ENCODE data around the gene TMEM150A. TPM values are rescaled to one million over a fixed set of nuclear protein-coding genes. Genes with fewer than 3 reads are reported as not detected.

The TMEM150A gene
- total and polyA plus RNA-seq, 2 donors from 2014 or later = 23.1 to 61.2 TPM

GRCh38 chr2:85588236-85588635 lies 14.3 kb downstream of the TMEM150A start:
- H3K4me3 ChIP-seq (ENCODE audit: low read length in 3 of 3) = no peak overlapping the region
- H3K4me1 ChIP-seq (ENCODE audit: control insufficient read depth in 2 of 3, insufficient read depth in 2 of 3, low read depth in 1 of 3, low read length in 3 of 3) = peaks cover 0 to 36% (median 0%) of the 10 kb centered on the region in 3 donors

DNA sequence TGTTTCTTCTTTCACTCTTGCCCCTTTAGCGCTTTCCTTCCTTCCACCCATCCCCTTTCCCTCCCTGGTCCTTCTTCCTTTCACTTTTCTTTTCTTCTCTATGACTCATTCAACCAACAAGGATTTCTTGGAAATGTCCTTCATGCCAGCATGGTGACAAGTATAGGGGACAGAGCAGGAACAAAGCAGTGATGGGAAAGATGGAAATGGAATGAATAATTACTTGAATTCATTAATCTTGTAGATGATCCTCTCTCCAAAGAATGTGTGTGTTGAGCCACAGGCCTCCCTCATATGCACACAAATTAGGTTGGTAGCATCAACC lies 16.8 kb downstream of the TMEM150A start:
- peaks cover 0 to 26% (median 0%) of the 10 kb centered on the region in 3 donors for H3K4me1 ChIP-seq (ENCODE audit: control insufficient read depth in 2 of 3, insufficient read depth in 2 of 3, low read depth in 1 of 3, low read length in 3 of 3)
- DNase-seq = no peak
- no peaks in the 10 kb centered on the region for H3K9me3 ChIP-seq (ENCODE audit: control insufficient read depth in 2 of 3, insufficient read depth in 1 of 3, low read length in 3 of 3)
- no peaks in the 10 kb centered on the region for H3K27me3 ChIP-seq (ENCODE audit: control insufficient read depth, insufficient read depth, low read length)
- no peak for FAIRE-seq
- TF ChIP-seq, protein P1, sequence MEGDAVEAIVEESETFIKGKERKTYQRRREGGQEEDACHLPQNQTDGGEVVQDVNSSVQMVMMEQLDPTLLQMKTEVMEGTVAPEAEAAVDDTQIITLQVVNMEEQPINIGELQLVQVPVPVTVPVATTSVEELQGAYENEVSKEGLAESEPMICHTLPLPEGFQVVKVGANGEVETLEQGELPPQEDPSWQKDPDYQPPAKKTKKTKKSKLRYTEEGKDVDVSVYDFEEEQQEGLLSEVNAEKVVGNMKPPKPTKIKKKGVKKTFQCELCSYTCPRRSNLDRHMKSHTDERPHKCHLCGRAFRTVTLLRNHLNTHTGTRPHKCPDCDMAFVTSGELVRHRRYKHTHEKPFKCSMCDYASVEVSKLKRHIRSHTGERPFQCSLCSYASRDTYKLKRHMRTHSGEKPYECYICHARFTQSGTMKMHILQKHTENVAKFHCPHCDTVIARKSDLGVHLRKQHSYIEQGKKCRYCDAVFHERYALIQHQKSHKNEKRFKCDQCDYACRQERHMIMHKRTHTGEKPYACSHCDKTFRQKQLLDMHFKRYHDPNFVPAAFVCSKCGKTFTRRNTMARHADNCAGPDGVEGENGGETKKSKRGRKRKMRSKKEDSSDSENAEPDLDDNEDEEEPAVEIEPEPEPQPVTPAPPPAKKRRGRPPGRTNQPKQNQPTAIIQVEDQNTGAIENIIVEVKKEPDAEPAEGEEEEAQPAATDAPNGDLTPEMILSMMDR (IDR thresholded peaks at IDR 0.05; ENCODE audit: borderline replicate concordance, extremely low read depth, insufficient read depth) = no peak
- intact Hi-C loops (cut with DNase I) = no loop called here
- H3K4me3 ChIP-seq (ENCODE audit: low read length in 3 of 3) = peak overlapping the region in 1 of 3 donors; percentile 74
- no peak overlapping the region for H3K9ac ChIP-seq (ENCODE audit: low read length in 3 of 3)
- H3K36me3 ChIP-seq (ENCODE audit: control insufficient read depth in 2 of 3, insufficient read depth in 3 of 3, low read length in 3 of 3) = peaks cover 0 to 8% (median 2%) of the 10 kb centered on the region in 3 donors
- H3K27ac ChIP-seq (ENCODE audit: low read depth in 2 of 2, low read length in 2 of 2) = peak overlapping the region; percentile 93 to 94

More at GRCh38 chr2:85588236-85588635, 14.3 kb downstream of the TMEM150A start:
- no peak overlapping the region for H3K9ac ChIP-seq (ENCODE audit: low read length in 3 of 3)
- TF ChIP-seq, protein P1 (IDR thresholded peaks at IDR 0.05; ENCODE audit: borderline replicate concordance, extremely low read depth, insufficient read depth) = no peak
- peaks cover 0 to 2% (median 0%) of the 10 kb centered on the region in 3 donors for H3K36me3 ChIP-seq (ENCODE audit: control insufficient read depth in 2 of 3, insufficient read depth in 3 of 3, low read length in 3 of 3)
- DNase-seq = no peak
- H3K9me3 ChIP-seq (ENCODE audit: control insufficient read depth in 2 of 3, insufficient read depth in 1 of 3, low read length in 3 of 3) = no peaks in the 10 kb centered on the region
- no peak for FAIRE-seq
- no peaks in the 10 kb centered on the region for H3K27me3 ChIP-seq (ENCODE audit: control insufficient read depth, insufficient read depth, low read length)
- H3K27ac ChIP-seq (ENCODE audit: low read depth in 2 of 2, low read length in 2 of 2) = peak overlapping the region in 1 of 2 donors; percentile 16
- intact Hi-C loops (cut with DNase I) = no loop called here

DNA sequence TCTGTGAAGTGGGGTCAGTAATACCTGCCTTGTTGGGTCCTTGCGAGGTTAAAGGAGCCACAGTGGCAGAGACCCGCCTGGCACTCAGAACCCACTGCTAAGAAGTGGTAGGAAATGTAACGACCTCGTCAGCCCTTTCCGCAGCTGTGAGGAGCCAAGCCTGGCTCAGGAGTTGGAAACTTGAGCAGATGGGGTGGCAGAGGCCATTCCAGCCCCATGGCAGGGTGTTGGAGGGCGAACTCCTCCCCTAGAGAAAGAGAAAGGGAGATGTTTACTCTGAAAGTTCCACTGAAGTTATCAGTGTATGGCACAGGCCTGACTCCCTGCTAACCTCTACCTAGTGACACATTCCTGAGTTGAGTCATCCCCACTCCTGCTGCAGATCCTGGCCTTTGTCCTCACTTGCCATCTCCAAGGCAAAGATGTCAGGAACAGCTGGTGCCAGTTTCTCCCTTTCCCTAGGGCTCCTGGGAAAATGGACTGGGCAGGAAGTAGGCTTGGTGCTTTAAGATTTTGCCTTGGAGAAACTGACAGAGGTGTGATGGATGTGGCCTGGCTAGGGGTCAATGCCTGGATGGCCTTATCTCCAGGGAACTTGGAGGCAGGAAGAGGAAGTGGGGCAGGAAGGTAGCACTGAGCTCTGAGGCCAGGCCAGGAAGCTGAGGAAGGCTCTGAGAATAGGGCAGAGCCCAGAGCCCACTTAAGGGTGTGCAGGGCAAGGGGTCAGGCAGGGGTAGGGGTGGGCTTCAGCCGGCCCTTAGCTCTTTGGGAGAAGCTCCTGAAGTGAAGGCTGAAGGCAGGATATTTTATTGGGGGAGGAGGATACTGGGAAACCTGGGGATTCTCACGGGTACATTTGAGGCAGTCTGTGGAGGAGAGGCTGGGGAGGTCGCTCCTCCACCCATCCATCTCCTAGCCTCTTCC lies 17.4 kb downstream of the TMEM150A start:
- peaks cover 0 to 8% (median 2%) of the 10 kb centered on the region in 3 donors for H3K36me3 ChIP-seq (ENCODE audit: control insufficient read depth in 2 of 3, insufficient read depth in 3 of 3, low read length in 3 of 3)
- intact Hi-C loops (cut with DNase I) = no loop called here
- no peaks in the 10 kb centered on the region for H3K27me3 ChIP-seq (ENCODE audit: control insufficient read depth, insufficient read depth, low read length)
- no peaks in the 10 kb centered on the region for H3K9me3 ChIP-seq (ENCODE audit: control insufficient read depth in 2 of 3, insufficient read depth in 1 of 3, low read length in 3 of 3)
- DNase-seq = peak in 4 of 5 donors; percentile 74 to 87 (median 80)
- H3K9ac ChIP-seq (ENCODE audit: low read length in 3 of 3) = peak overlapping the region in 2 of 3 donors; percentile 64 to 80
- FAIRE-seq = no peak
- H3K4me1 ChIP-seq (ENCODE audit: control insufficient read depth in 2 of 3, insufficient read depth in 2 of 3, low read depth in 1 of 3, low read length in 3 of 3) = peaks cover 0 to 25% (median 3%) of the 10 kb centered on the region in 3 donors
- peak overlapping the region; percentile 35 to 74 (median 67) for H3K4me3 ChIP-seq (ENCODE audit: low read length in 3 of 3)
- TF ChIP-seq, protein P1 (IDR thresholded peaks at IDR 0.05; ENCODE audit: borderline replicate concordance, extremely low read depth, insufficient read depth) = no peak
- H3K27ac ChIP-seq (ENCODE audit: low read depth in 2 of 2, low read length in 2 of 2) = peak overlapping the region; percentile 93 to 94
